ENCODE measurements around the gene MACROD2. TPM values are rescaled to one million over a fixed set of nuclear protein-coding genes. Genes with fewer than 3 reads are reported as not detected.

The MACROD2 gene
- total RNA-seq, 1 experiment from 2014 or later: 1.6 TPM

- Histone ChIP-seq H3K14ac (ENCODE audit: insufficient read depth, low read length) (no peak overlapping the region), H3K56ac (ENCODE audit: insufficient read length, low read depth, low read length) (no peak overlapping the region), H4K91ac (ENCODE audit: insufficient read length, low read depth, low read length) (no peak overlapping the region), H2AK5ac (ENCODE audit: insufficient read length, low read length) (no peak overlapping the region), H4K20me1 (ENCODE audit: control insufficient read depth, insufficient read depth, insufficient read length) (no peaks in the 10 kb centered on the region), H3K4ac (ENCODE audit: low read depth, low read length) (no peak overlapping the region), H3K79me2 (ENCODE audit: insufficient read depth, low read length) (no peaks in the 10 kb centered on the region), H3K79me1 (ENCODE audit: insufficient read depth, low read depth, low read length, poor library complexity, severe bottlenecking) (no peaks in the 10 kb centered on the region), H3K4me2 (ENCODE audit: insufficient read depth, insufficient read length, low read length) (no peak overlapping the region), H3K18ac (ENCODE audit: insufficient read length, low read depth, low read length) (no peak overlapping the region), H2BK15ac (ENCODE audit: low read depth, low read length) (no peak overlapping the region), H3K23me2 (ENCODE audit: insufficient read length, low read depth, low read length, poor library complexity, severe bottlenecking) (no peaks in the 10 kb centered on the region), H4K5ac (ENCODE audit: insufficient read length, low read depth, low read length) (no peak overlapping the region), H4K8ac (replicated peaks; ENCODE audit: insufficient read length, low read depth, low read length) (no peak overlapping the region), H2AFZ (ENCODE audit: low read length) (no peak overlapping the region), H3K9me3 (ENCODE audit: control insufficient read depth, low read depth, low read length) (no peaks in the 10 kb centered on the region), H3T11ph (ENCODE audit: low read length) (no peak overlapping the region), H3K9ac (ENCODE audit: extremely low read depth, insufficient read length, low read length) (no peak overlapping the region), H3K23ac (ENCODE audit: insufficient read length, low read depth, low read length) (no peak overlapping the region), H2BK120ac (ENCODE audit: low read depth, low read length, poor library complexity, severe bottlenecking) (no peak overlapping the region), H3K4me1 (ENCODE audit: insufficient read depth, low read length) (no peaks in the 10 kb centered on the region), H2BK12ac (ENCODE audit: insufficient read length, low read depth, low read length) (no peak overlapping the region), H3K27ac (ENCODE audit: insufficient read length, low read depth, low read length) (no peak overlapping the region), H3K27me3 (ENCODE audit: insufficient read depth, low read length) (no peaks in the 10 kb centered on the region), H2BK5ac (ENCODE audit: insufficient read length, low read length) (no peak overlapping the region), H2BK20ac (ENCODE audit: low read depth, low read length, poor library complexity, severe bottlenecking) (no peak overlapping the region)
- Mint-ChIP-seq H3K4me3 (no peak overlapping the region), H3K4me1 (peaks cover 7 to 11% of the 10 kb centered on the region in 2 experiments), H3K36me3 (ENCODE audit: insufficient read depth in 1 of 3, low read depth in 3 of 3) (peaks cover 6 to 24% (median 7%) of the 10 kb centered on the region in 3 experiments; a peak in 5 of 7 replicates), H3K27ac (no peak overlapping the region), H3K27me3 (ENCODE audit: low read depth) (no peaks in the 10 kb centered on the region), H3K9me3 (peaks cover 18% of the 10 kb centered on the region in 2 experiments)
- DNase-seq: no peak
- no peak for TF ChIP-seq CTCF (conservative IDR thresholded peaks at IDR 0.05)
- no CpG with 5 or more reads among the region's 1 CpG for WGBS (ENCODE audit: extremely low coverage, insufficient read length, low lambda C conversion rate)
Observed at GRCh38 chr20:15942130-15942529, 1946.8 kb downstream of the MACROD2 start.

Measured in H9 (cell line).